ENCODE measurements around the gene KNTC1. TPM values are rescaled to one million over a fixed set of nuclear protein-coding genes. Genes with fewer than 3 reads are reported as not detected.
"Not testable (repeated sequence)": the region's sequence is repeated elsewhere in the genome, so short reads cannot be mapped to it uniquely, and the experiment has no call there.

Gene KNTC1, protein sequence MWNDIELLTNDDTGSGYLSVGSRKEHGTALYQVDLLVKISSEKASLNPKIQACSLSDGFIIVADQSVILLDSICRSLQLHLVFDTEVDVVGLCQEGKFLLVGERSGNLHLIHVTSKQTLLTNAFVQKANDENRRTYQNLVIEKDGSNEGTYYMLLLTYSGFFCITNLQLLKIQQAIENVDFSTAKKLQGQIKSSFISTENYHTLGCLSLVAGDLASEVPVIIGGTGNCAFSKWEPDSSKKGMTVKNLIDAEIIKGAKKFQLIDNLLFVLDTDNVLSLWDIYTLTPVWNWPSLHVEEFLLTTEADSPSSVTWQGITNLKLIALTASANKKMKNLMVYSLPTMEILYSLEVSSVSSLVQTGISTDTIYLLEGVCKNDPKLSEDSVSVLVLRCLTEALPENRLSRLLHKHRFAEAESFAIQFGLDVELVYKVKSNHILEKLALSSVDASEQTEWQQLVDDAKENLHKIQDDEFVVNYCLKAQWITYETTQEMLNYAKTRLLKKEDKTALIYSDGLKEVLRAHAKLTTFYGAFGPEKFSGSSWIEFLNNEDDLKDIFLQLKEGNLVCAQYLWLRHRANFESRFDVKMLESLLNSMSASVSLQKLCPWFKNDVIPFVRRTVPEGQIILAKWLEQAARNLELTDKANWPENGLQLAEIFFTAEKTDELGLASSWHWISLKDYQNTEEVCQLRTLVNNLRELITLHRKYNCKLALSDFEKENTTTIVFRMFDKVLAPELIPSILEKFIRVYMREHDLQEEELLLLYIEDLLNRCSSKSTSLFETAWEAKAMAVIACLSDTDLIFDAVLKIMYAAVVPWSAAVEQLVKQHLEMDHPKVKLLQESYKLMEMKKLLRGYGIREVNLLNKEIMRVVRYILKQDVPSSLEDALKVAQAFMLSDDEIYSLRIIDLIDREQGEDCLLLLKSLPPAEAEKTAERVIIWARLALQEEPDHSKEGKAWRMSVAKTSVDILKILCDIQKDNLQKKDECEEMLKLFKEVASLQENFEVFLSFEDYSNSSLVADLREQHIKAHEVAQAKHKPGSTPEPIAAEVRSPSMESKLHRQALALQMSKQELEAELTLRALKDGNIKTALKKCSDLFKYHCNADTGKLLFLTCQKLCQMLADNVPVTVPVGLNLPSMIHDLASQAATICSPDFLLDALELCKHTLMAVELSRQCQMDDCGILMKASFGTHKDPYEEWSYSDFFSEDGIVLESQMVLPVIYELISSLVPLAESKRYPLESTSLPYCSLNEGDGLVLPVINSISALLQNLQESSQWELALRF (N-terminal part only)
- polyA plus RNA-seq (2012; ENCODE audit: low read depth, missing spikeins): 26.2 TPM

- TF ChIP-seq POLR2A (IDR thresholded peaks at IDR 0.05; ENCODE audit: low read depth, low read length) (peak; percentile 98), POLR2AphosphoS5 (IDR thresholded peaks at IDR 0.05; ENCODE audit: low read depth, low read length) (peak; percentile 98), TAF1 (IDR thresholded peaks at IDR 0.05; ENCODE audit: low read depth, low read length) (peak; percentile 97), PAX5 (IDR thresholded peaks at IDR 0.05; ENCODE audit: insufficient read depth, low read length, severe bottlenecking) (no peak), POU2F2 (IDR thresholded peaks at IDR 0.05; ENCODE audit: low read depth, low read length) (peak; percentile 87), SPI1 (IDR thresholded peaks at IDR 0.05; ENCODE audit: low read depth, low read length) (peak; percentile 38; the same call in 1 of the 2 replicates)
- DNase-seq (ENCODE audit: insufficient read length, low spot score) (peak; percentile 63), FAIRE-seq (peak; percentile 87)
Measured at GRCh38 chr12:122526683-122527477, at the start of gene KNTC1, which contains the start of gene RSRC2. KNTC1 (plus strand) TSS chr12:122527249; CDS start chr12:122530064, 2,815 bp downstream. RSRC2 (minus strand) TSS chr12:122526936; CDS start chr12:122526853, 83 bp downstream.

- no peak for DNase-seq (ENCODE audit: insufficient read length, low spot score)
- TF ChIP-seq SPI1 (IDR thresholded peaks at IDR 0.05; ENCODE audit: low read depth, low read length): no peak
- TF ChIP-seq POLR2AphosphoS5 (IDR thresholded peaks at IDR 0.05; ENCODE audit: low read depth, low read length): no peak
- no peak for TF ChIP-seq POLR2A (IDR thresholded peaks at IDR 0.05; ENCODE audit: low read depth, low read length)
- TF ChIP-seq PAX5 (IDR thresholded peaks at IDR 0.05; ENCODE audit: insufficient read depth, low read length, severe bottlenecking): no peak
- no peak for TF ChIP-seq TAF1 (IDR thresholded peaks at IDR 0.05; ENCODE audit: low read depth, low read length)
- TF ChIP-seq POU2F2 (IDR thresholded peaks at IDR 0.05; ENCODE audit: low read depth, low read length): no peak
- no peak for FAIRE-seq
Measured at GRCh38 chr12:122480753-122481152, 46.3 kb upstream of the KNTC1 start.

DNA sequence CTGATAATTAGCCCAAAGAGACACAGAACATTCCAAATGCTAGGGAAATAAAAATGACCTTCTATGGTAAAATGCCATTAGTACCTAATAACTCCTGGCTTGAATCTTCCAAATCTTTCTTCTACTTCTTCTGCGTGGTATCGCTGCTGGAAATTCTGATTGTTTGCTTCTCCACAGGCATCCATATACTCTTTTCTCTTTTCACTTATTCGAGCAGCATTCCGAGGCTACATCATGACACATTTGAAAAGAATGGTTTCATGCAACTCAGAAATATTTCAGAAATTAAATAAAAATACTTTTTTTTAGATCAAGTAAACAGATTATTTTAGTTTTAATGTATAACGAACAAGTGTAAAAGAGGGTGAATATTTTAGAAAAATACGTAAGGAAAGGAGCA lies 45.2 kb upstream of the KNTC1 start:
- DNase-seq (ENCODE audit: insufficient read length, low spot score) (no peak), FAIRE-seq (no peak)
- no peak for TF ChIP-seq TAF1 (IDR thresholded peaks at IDR 0.05; ENCODE audit: low read depth, low read length)
- TF ChIP-seq POU2F2 (IDR thresholded peaks at IDR 0.05; ENCODE audit: low read depth, low read length): no peak
- TF ChIP-seq PAX5 (IDR thresholded peaks at IDR 0.05; ENCODE audit: insufficient read depth, low read length, severe bottlenecking): no peak
- no peak for TF ChIP-seq SPI1 (IDR thresholded peaks at IDR 0.05; ENCODE audit: low read depth, low read length)
- no peak for TF ChIP-seq POLR2AphosphoS5 (IDR thresholded peaks at IDR 0.05; ENCODE audit: low read depth, low read length)
- TF ChIP-seq POLR2A (IDR thresholded peaks at IDR 0.05; ENCODE audit: low read depth, low read length): no peak

- DNase-seq (ENCODE audit: insufficient read length, low spot score) (no peak), FAIRE-seq (no peak)
- no peak for TF ChIP-seq POLR2AphosphoS5 (IDR thresholded peaks at IDR 0.05; ENCODE audit: low read depth, low read length)
- TF ChIP-seq POLR2A (IDR thresholded peaks at IDR 0.05; ENCODE audit: low read depth, low read length): no peak
- no peak for TF ChIP-seq TAF1 (IDR thresholded peaks at IDR 0.05; ENCODE audit: low read depth, low read length)
- TF ChIP-seq POU2F2 (IDR thresholded peaks at IDR 0.05; ENCODE audit: low read depth, low read length): no peak
- TF ChIP-seq PAX5 (IDR thresholded peaks at IDR 0.05; ENCODE audit: insufficient read depth, low read length, severe bottlenecking): no peak
Measured at GRCh38 chr12:122483969-122484368, 43.1 kb upstream of the KNTC1 start.

DNA sequence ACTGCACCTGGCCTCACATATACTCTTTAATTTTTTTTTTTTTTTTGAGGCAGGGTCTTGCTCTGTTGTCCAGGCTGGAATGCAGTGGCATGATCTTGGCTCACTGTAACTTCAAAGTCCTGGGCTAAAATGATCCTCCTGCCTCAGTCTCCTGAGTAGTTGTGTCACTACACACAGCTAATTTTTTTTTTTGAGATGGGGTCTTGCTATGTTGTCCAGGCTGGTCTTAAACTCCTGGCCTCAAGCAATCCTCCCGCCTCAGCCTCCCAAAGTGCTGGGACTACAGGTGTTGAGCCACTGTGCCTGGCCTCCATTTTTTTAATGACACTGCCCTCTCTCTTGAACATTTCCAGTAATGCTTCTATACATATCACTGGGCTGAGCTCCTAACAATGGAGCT lies 42.7 kb upstream of the KNTC1 start:
- not testable (repeated sequence) for DNase-seq (ENCODE audit: insufficient read length, low spot score); FAIRE-seq

DNA sequence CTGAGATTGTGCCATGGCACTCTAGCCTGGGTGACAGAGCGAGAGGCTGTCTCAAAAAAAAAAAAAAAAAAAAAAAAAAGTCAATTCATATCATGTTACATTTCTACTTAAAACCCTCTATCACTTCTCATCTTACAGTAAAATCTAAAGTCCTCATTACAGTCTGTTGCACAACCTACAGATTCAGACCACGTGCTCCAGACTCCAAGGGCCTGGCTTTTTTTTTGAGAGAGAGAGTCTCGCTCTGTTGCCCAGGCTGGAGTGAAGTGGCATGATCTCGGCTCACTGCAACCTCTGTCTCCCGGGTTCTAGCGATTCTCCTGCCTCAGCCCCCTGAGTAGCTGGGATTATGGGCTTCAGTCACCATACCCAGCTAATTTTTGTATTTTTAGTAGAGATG lies 40.7 kb upstream of the KNTC1 start:
- not testable (repeated sequence) for DNase-seq (ENCODE audit: insufficient read length, low spot score); FAIRE-seq

DNA sequence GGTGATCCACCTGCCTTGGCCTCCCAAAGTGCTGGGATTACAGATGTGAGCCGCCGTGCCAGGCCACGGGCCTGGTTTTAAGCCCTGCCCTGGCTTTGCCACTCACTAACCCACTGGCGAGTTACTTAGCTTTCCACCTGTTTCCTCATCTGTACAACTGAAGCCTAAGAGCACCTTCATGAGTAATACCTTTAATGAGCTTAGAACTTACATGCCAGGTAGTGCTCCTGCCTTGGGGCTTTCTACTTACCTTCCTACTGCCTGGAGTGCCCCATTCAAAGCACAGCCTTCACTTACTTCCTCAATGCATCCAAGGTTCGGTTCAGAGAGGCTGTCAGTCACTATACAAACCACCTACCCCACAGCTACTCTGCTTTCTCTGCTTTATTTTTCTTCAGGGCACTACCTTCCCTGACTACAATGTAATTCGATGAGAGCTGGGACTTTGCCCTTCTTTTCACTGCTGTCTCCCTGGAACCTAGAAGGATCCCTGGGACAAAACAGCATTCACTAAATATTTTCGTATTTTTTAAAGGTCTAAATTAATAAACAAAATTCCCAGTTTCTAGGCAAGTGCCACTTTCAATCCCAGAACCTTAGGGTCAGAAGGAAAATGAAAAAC lies 40.1 kb upstream of the KNTC1 start:
- DNase-seq (ENCODE audit: insufficient read length, low spot score) (no peak), FAIRE-seq (no peak)
- TF ChIP-seq POLR2AphosphoS5 (IDR thresholded peaks at IDR 0.05; ENCODE audit: low read depth, low read length) (no peak), SPI1 (IDR thresholded peaks at IDR 0.05; ENCODE audit: low read depth, low read length) (no peak), PAX5 (IDR thresholded peaks at IDR 0.05; ENCODE audit: insufficient read depth, low read length, severe bottlenecking) (no peak), TAF1 (IDR thresholded peaks at IDR 0.05; ENCODE audit: low read depth, low read length) (no peak), POU2F2 (IDR thresholded peaks at IDR 0.05; ENCODE audit: low read depth, low read length) (no peak), POLR2A (IDR thresholded peaks at IDR 0.05; ENCODE audit: low read depth, low read length) (no peak)

GRCh38 chr12:122487807-122488206 lies 39.2 kb upstream of the KNTC1 start:
- not testable (repeated sequence) for DNase-seq (ENCODE audit: insufficient read length, low spot score); FAIRE-seq

DNA sequence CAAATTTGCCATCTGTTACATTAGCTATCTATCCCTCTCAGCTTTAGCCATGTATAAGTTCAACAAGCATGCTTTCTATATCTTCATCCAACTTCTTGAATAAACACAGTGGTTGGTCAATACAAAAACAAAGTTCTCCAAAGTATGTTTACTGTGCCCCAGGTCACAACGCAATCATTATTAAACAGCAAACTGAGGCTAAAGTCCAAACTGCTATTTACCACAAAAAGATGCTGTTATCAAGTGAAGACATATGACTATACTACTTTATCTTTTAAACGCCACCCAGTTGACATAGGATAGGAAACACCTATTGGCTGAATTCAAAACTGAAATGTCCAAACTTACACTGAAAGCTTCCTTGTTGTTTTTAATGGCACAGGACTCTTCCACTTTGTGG lies 38.0 kb upstream of the KNTC1 start:
- no peak for FAIRE-seq
- DNase-seq (ENCODE audit: insufficient read length, low spot score): no peak
- TF ChIP-seq TAF1 (IDR thresholded peaks at IDR 0.05; ENCODE audit: low read depth, low read length): no peak
- TF ChIP-seq POLR2A (IDR thresholded peaks at IDR 0.05; ENCODE audit: low read depth, low read length): no peak

All from GM12891 (cell line).